ENCODE results near the gene HEPHL1. TPM values are rescaled to one million over a fixed set of nuclear protein-coding genes. Genes with fewer than 3 reads are reported as not detected.

Gene HEPHL1
- total RNA-seq, 1 donor from 2014 or later, result not detected

DNA sequence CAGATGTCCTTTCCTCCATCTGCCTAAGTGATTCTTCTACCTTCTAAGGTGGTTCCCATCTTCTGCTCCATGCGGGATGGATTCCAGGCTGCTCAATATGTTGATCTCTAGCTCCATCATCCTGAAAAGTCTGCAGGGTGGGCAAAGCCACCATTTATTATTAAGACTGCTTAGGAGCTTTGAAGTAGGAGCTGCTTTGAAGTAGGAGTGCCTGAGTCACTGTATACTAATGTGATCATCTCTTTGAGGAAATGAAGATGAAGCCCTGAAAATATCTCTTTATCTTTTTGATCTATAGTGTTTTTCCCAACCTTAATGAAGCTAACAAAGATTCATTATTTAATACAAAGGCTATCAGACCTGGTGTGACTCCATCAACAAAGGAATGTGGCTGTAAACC lies 13.1 kb downstream of the HEPHL1 start:
- intact Hi-C loops (cut with DNase I), result no loop called here
- Histone ChIP-seq H3K9me3 (no peaks in the 10 kb centered on the region), H3K27me3 (no peaks in the 10 kb centered on the region), H3K27ac (no peak overlapping the region), H3K4me1 (no peaks in the 10 kb centered on the region), H3K36me3 (no peaks in the 10 kb centered on the region), H3K4me3 (no peak overlapping the region)
- DNase-seq (ENCODE audit: low spot score in 2 of 2), result no peak
- TF ChIP-seq, protein P1, sequence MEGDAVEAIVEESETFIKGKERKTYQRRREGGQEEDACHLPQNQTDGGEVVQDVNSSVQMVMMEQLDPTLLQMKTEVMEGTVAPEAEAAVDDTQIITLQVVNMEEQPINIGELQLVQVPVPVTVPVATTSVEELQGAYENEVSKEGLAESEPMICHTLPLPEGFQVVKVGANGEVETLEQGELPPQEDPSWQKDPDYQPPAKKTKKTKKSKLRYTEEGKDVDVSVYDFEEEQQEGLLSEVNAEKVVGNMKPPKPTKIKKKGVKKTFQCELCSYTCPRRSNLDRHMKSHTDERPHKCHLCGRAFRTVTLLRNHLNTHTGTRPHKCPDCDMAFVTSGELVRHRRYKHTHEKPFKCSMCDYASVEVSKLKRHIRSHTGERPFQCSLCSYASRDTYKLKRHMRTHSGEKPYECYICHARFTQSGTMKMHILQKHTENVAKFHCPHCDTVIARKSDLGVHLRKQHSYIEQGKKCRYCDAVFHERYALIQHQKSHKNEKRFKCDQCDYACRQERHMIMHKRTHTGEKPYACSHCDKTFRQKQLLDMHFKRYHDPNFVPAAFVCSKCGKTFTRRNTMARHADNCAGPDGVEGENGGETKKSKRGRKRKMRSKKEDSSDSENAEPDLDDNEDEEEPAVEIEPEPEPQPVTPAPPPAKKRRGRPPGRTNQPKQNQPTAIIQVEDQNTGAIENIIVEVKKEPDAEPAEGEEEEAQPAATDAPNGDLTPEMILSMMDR (IDR thresholded peaks at IDR 0.05), result no peak

DNA sequence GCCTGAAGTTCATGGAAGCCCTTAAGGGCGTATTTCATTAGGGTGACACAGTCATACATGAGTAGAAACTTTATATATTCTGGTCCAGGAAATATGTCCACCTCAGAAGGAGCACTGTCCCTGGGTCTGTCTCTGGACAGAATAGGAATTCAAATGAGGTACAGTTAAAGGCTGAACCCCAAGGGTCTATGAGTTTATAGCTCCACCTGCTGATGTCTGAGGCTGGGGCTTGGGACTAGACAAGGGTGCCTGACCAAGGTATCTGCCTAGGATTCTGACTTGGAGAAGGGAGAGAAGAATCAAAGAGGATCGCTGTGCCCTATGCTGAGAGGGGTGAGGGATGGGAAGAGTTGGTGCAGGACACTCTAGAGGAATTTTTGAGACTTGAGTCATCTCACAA lies 14.9 kb downstream of the HEPHL1 start:
- H3K9me3 ChIP-seq, result no peaks in the 10 kb centered on the region
- H3K27ac ChIP-seq, result no peak overlapping the region
- no peaks in the 10 kb centered on the region for H3K27me3 ChIP-seq
- H3K4me3 ChIP-seq, result no peak overlapping the region
- DNase-seq (ENCODE audit: low spot score in 2 of 2), result no peak
- no peaks in the 10 kb centered on the region for H3K4me1 ChIP-seq
- no peaks in the 10 kb centered on the region for H3K36me3 ChIP-seq
- intact Hi-C loops (cut with DNase I), result no loop called here
- TF ChIP-seq, protein P1 (IDR thresholded peaks at IDR 0.05), result no peak

DNA sequence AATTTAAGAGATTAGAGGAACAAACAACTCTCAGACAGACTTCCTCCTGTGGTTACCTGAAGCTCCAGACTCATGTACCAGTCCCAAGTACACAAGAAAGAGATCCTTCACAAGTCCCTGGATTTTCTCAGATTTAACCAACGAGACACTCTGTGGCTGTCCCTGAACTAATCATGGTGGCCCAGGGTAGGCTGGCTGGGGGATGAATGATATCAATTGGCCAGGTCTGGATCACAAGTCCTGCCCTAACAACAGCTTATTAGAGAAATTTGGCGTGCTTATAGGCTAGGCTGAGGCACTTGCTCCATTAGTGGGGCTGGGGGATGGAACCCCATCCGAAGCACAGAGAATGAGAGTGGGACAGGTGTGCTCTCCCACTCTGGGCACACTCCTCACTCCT lies 22.1 kb downstream of the HEPHL1 start:
- intact Hi-C loops (cut with DNase I), result no loop called here
- no peak for DNase-seq (ENCODE audit: low spot score in 2 of 2)

DNA sequence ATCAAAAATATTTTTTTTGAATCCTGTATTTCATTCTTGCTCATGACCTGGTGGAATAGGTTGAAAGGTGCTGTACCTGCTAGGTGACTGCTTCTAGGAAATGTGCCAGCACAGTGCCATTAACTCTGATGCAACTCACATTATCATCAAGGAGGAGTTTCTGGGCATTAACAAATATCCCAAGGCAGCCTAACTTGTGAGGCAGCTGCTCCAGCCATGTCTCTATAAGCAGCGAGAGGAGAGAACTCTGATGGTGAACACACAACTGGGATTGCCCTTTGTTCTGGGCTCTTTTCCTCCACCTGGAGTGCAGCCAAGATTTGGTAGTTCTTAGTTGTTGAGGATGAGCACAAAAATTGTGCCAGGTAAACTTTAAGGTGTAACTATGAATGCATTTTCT lies 25.6 kb downstream of the HEPHL1 start:
- Histone ChIP-seq H3K4me3 (no peak overlapping the region), H3K4me1 (no peaks in the 10 kb centered on the region), H3K27me3 (no peaks in the 10 kb centered on the region), H3K27ac (no peak overlapping the region), H3K9me3 (no peaks in the 10 kb centered on the region), H3K36me3 (no peaks in the 10 kb centered on the region)
- TF ChIP-seq, protein P1 (IDR thresholded peaks at IDR 0.05), result no peak
- intact Hi-C loops (cut with DNase I), result no loop called here
- no peak for DNase-seq (ENCODE audit: low spot score in 2 of 2)

More for the DNA sequence above, 22.1 kb downstream of the HEPHL1 start:
- Histone ChIP-seq H3K27ac (no peak overlapping the region), H3K36me3 (no peaks in the 10 kb centered on the region), H3K9me3 (no peaks in the 10 kb centered on the region), H3K4me1 (no peaks in the 10 kb centered on the region), H3K27me3 (no peaks in the 10 kb centered on the region), H3K4me3 (no peak overlapping the region)
- TF ChIP-seq, protein P1 (IDR thresholded peaks at IDR 0.05), result no peak

DNA sequence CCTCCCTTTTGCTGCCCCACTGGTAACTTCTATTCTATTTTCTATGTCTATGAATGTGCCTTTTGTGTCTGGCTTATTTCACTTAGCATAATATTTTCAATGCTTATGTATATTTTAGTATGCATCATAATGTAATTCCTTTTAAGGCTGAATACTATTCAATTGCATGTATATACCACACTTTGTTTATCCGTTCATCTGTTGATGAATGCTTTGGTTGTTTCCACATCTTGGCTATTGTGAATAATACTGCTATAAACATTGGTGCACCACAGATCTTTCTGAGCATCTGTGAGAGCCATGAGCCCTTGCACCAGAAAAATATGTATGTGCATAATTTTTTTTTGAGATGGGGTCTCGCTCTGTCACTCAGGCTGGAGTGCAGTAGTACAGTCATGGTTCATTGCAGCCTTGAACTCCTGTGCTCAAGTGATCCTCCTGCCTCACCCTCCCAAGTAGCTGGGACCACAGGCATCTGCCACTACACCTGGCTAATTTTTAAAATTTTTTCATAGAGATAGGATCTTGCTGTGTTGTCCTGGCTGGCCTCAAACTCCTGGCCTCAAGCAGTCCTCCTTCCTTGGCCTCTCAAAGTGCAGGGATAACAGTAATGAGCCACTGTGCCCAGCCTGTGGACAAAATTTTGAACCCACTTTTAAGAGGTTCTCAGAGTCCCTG lies 27.0 kb downstream of the HEPHL1 start:
- Histone ChIP-seq H3K4me1 (no peaks in the 10 kb centered on the region), H3K36me3 (no peaks in the 10 kb centered on the region), H3K9me3 (no peaks in the 10 kb centered on the region), H3K4me3 (no peak overlapping the region), H3K27me3 (no peaks in the 10 kb centered on the region), H3K27ac (no peak overlapping the region)
- DNase-seq (ENCODE audit: low spot score in 2 of 2), result no peak
- intact Hi-C loops (cut with DNase I), result no loop called here
- TF ChIP-seq, protein P1 (IDR thresholded peaks at IDR 0.05), result no peak

DNA sequence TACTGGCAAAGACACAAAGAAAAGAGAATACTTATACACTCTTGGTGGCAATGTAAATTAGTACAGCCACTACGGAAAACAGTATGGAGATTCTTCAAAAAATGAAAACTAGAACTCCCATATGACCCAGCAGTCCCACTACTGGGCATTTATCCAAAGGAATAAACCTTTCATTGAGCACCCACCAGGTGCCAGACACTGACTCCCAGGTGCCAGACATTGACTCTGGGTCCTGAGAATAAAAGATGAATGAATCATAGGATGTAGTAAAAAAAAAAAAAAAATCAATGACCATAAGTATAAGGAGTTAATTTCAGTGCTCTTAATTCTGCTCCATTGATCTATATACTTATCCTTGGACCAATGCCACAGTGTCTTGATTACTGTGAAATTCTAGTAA lies 28.2 kb downstream of the HEPHL1 start:
- no peak overlapping the region for H3K27ac ChIP-seq
- H3K4me1 ChIP-seq, result no peaks in the 10 kb centered on the region
- intact Hi-C loops (cut with DNase I), result no loop called here
- TF ChIP-seq, protein P1 (IDR thresholded peaks at IDR 0.05), result no peak
- H3K9me3 ChIP-seq, result no peaks in the 10 kb centered on the region
- H3K4me3 ChIP-seq, result no peak overlapping the region
- DNase-seq (ENCODE audit: low spot score in 2 of 2), result no peak
- no peaks in the 10 kb centered on the region for H3K36me3 ChIP-seq
- H3K27me3 ChIP-seq, result no peaks in the 10 kb centered on the region
